GM12878 (cell line): ENCODE measurements around the gene KCNE2. TPM values are rescaled to one million over a fixed set of nuclear protein-coding genes. Genes with fewer than 3 reads are reported as not detected.

ENCODE experiments used
- ATAC-seq: fragments of 200-7000 bp; cut with Tn5 transposase; 3 replicates; pipeline ENCODE4 v1.9.1; 2020; ENCODE audit warnings: mild to moderate bottlenecking, moderate library complexity
- BruUV-seq: library from RNA; stranded (reverse); fragments of 400-500 nt; replicated peaks from 2 replicates; lab custom pipeline; 2021; lab: Mats Ljungman, UMichigan
- CTCF ChIA-PET: fragments of 300-600 bp; sonication (Branson Sonifier 250); formaldehyde crosslinking; extraction: SDS; loops from one replicate; lab custom pipeline; 2021; ENCODE audit warnings: inconsistent platforms; lab: Yijun Ruan, JAX
- POLR2A ChIA-PET: fragments of 350-600 bp; formaldehyde crosslinking; extraction: SDS; loops from one replicate; lab custom pipeline; 2021; ENCODE audit warnings: inconsistent platforms; lab: Charles Lee
- RAD21 ChIA-PET: fragments of 300-600 bp; sonication (Branson Sonifier 250); formaldehyde crosslinking; loops from one replicate; lab custom pipeline; 2023; ENCODE audit warnings: antibody characterized with exemption; ENCODE audit not compliant: unreplicated experiment; lab: Charles Lee
- SMC1A ChIA-PET: fragments of 300-600 bp; sonication (Branson Sonifier 250); formaldehyde crosslinking; loops from one replicate; lab custom pipeline; 2023; ENCODE audit not compliant: unreplicated experiment, uncharacterized antibody; lab: Charles Lee
- DNase-seq: peaks from one replicate; pipeline ENCODE4 v3.0.0-alpha.2; 2011; ENCODE audit warnings: low read depth, low spot score
- FAIRE-seq: peaks from 3 replicates; lab custom pipeline; 2011; peaks lifted over from hg19 to GRCh38; lab: Jason Lieb, UNC
- H2AFZ ChIP-seq: 2 replicates; pipeline ENCODE4 v1.6.0; 2011; ENCODE audit warnings: low read depth, low read length, control low read depth; ENCODE audit not compliant: control insufficient read depth
- H3K27ac ChIP-seq: 2 replicates; pipeline ENCODE4 v1.5.1; 2011; ENCODE audit warnings: control low read depth; ENCODE audit not compliant: control insufficient read depth, insufficient read depth
- H3K27me3 ChIP-seq, 2 experiments: replicated peaks in 1 of 2; 2 replicates each; pipeline versions ENCODE4 v1.6.0 to v1.6.1; 2011; ENCODE audit warnings: low read length in 1 of 2; ENCODE audit not compliant: control insufficient read depth in 2 of 2, insufficient read depth in 2 of 2
- H3K36me3 ChIP-seq, 2 experiments: 2 replicates each; pipeline ENCODE4 v1.5.1; 2011; ENCODE audit warnings: low read length in 1 of 2; ENCODE audit not compliant: control insufficient read depth in 2 of 2, insufficient read depth in 2 of 2
- H3K4me1 ChIP-seq: 2 replicates; pipeline ENCODE4 v1.6.1; 2011; ENCODE audit warnings: mild to moderate bottlenecking, low read length, moderate library complexity, mixed read lengths; ENCODE audit not compliant: control insufficient read depth, insufficient read depth
- H3K4me2 ChIP-seq: 2 replicates; pipeline ENCODE4 v1.6.0; 2011; ENCODE audit warnings: control low read depth; ENCODE audit not compliant: control insufficient read depth, insufficient read depth
- H3K4me3 ChIP-seq: fragments of 200-600 bp; sonication (generic); 2 replicates; pipeline ENCODE4 v1.5.1; 2016
- H3K79me2 ChIP-seq: 2 replicates; pipeline ENCODE4 v1.6.0; 2011; ENCODE audit warnings: low read length; ENCODE audit not compliant: control insufficient read depth, insufficient read depth
- H3K9ac ChIP-seq: 2 replicates; pipeline ENCODE4 v1.8.0; 2011; ENCODE audit warnings: low read length, control low read depth, mixed read lengths; ENCODE audit not compliant: control insufficient read depth, insufficient read depth
- H3K9me3 ChIP-seq: replicated peaks from 3 replicates; pipeline ENCODE4 v1.5.1; 2011; ENCODE audit warnings: mild to moderate bottlenecking, low read length; ENCODE audit not compliant: control insufficient read depth, insufficient read depth
- H4K20me1 ChIP-seq: 2 replicates; pipeline ENCODE4 v1.6.0; 2011; ENCODE audit not compliant: control insufficient read depth, insufficient read depth
- ATF2 ChIP-seq: IDR thresholded peaks from 2 replicates; pipeline ENCODE4 v1.6.1; 2012; ENCODE audit warnings: low read length, inconsistent platforms
- BCL11A ChIP-seq: IDR thresholded peaks from 2 replicates; pipeline ENCODE4 v1.6.1; 2011; ENCODE audit warnings: low read depth, low read length
- CBX3 ChIP-seq: fragments of 200-600 bp; sonication (generic); IDR thresholded peaks from 2 replicates; pipeline ENCODE4 v1.6.1; 2016; ENCODE audit warnings: low read depth, borderline replicate concordance
- E2F8 ChIP-seq: fragments of 450-650 bp; IDR thresholded peaks from 2 replicates; pipeline ENCODE4 v1.6.1; 2018; ENCODE audit warnings: mild to moderate bottlenecking, low read depth, moderate library complexity; ENCODE audit not compliant: partially characterized antibody
- FOXM1 ChIP-seq: IDR thresholded peaks from 2 replicates; pipeline ENCODE4 v1.6.1; 2012; ENCODE audit warnings: low read depth, mild to moderate bottlenecking, inconsistent platforms, low read length, moderate library complexity
- HSF1 ChIP-seq: fragments of 150-350 bp; IDR thresholded peaks from 2 replicates; pipeline ENCODE4 v1.6.1; 2014; ENCODE audit warnings: mild to moderate bottlenecking, low read depth, low read length
- NFXL1 ChIP-seq: fragments of 450-650 bp; IDR thresholded peaks from 2 replicates; pipeline ENCODE4 v1.6.1; 2017; ENCODE audit warnings: antibody characterized with exemption, mild to moderate bottlenecking, borderline replicate concordance
- NR2C1 ChIP-seq: fragments of 450-650 bp; IDR thresholded peaks from 2 replicates; pipeline ENCODE4 v1.6.1; 2017; ENCODE audit warnings: antibody characterized with exemption, mild to moderate bottlenecking, moderate library complexity
- PML ChIP-seq: IDR thresholded peaks from 2 replicates; pipeline ENCODE4 v1.6.1; 2012; ENCODE audit warnings: low read length, inconsistent platforms
- RUNX3 ChIP-seq: IDR thresholded peaks from 2 replicates; pipeline ENCODE4 v1.6.1; 2012; ENCODE audit warnings: low read length, inconsistent platforms
- SRF ChIP-seq, 2 experiments: IDR thresholded peaks; 2 replicates each; pipeline ENCODE4 v1.6.1; 2011; ENCODE audit warnings: low read depth in 2 of 2, low read length in 2 of 2, mild to moderate bottlenecking in 1 of 2, moderate library complexity in 1 of 2
- TAF1 ChIP-seq: IDR thresholded peaks from 2 replicates; pipeline ENCODE4 v1.6.1; 2011; ENCODE audit warnings: mild to moderate bottlenecking, low read depth, low read length, borderline replicate concordance
- ZBTB11 ChIP-seq: fragments of 450-650 bp; formaldehyde crosslinking; IDR thresholded peaks from 2 replicates; pipeline ENCODE4 v1.5.0; 2022; ENCODE audit warnings: mild to moderate bottlenecking, missing genetic modification characterization
- ZNF217 ChIP-seq: fragments of 450-650 bp; IDR thresholded peaks from 2 replicates; pipeline ENCODE4 v1.6.1; 2017; ENCODE audit warnings: antibody characterized with exemption, mild to moderate bottlenecking
- WGBS: methylation state at CpG from one replicate; pipeline ENCODE4 v1.1.6; 2016; ENCODE audit warnings: low lambda C conversion rate; ENCODE audit not compliant: insufficient replicate concordance, insufficient coverage; ENCODE audit errors: missing lambda C conversion rate; 5-methylcytosine and 5-hydroxymethylcytosine counted together
- in situ Hi-C: fragments of 300-500 bp; cut with MboI; formaldehyde crosslinking; loops from 9 replicates; pipeline ENCODE4 v1.14.3; 2018; ENCODE audit warnings: mixed read lengths
- intact Hi-C: fragments of 100-400 bp; cut with micrococcal nuclease; formaldehyde crosslinking; loops from one replicate; pipeline ENCODE4 v1.14.2; 2022; ENCODE audit not compliant: unreplicated experiment
- polyA plus RNA-seq, 11 experiments: library from polyadenylated mRNA; depleted of rRNA in 4 of 11; unstranded in 6 of 11; stranded (reverse) in 5 of 11; fragments of >200 nt; fragmentation: Nextera tagmentation in 4 of 11; fragmentation: Illumina TruSeq in 1 of 11; extraction: Ambion mirVana in 4 of 11; extraction: Trizol in 1 of 11; gene quantifications; 1 replicate in 1 of 11; 2 replicates in 10 of 11; pipeline versions ENCODE4 v1.2.1 to v1.2.3, GENCODE V29; 2011 to 2016; ENCODE audit warnings: inconsistent platforms in 2 of 11, missing spikeins in 2 of 11, low read depth in 1 of 11
- total RNA-seq, 4 experiments: library from RNA; depleted of rRNA in 3 of 4; stranded (reverse); fragments of >200 nt in 3 of 4; fragmentation: Illumina TruSeq in 1 of 4; extraction: Trizol in 1 of 4; gene quantifications; 2 replicates each; pipeline versions ENCODE4 v1.2.1 to v1.2.3, GENCODE V29; 2013 to 2021

Gene KCNE2
- total and polyA plus RNA-seq, 10 of the 15 experiments (the other 5 are each of a cell fraction or from before 2014, with no cell fraction given): not detected

GRCh38 chr21:34332347-34332746, 31.5 kb upstream of the KCNE2 start (continued):
- no peak for TF ChIP-seq E2F8

GRCh38 chr21:34333121-34333739, 30.6 kb upstream of the KCNE2 start:
- no peaks in the 10 kb centered on the region; a peak in 1 of 4 replicates for H3K27me3 ChIP-seq
- no peak overlapping the region for H3K4me3 ChIP-seq
- ATAC-seq (no peak), FAIRE-seq (no peak), DNase-seq (no peak)
- ChIA-PET POLR2A (no interaction called here), SMC1A (interaction anchor here (1.8 kb wide), 1 partner anchor 9 kb away, joined by 4 read pairs; no protein-coding TSS in a partner anchor), RAD21 (interaction anchor here (0.9 kb wide), 1 partner anchor 270 kb away, joined by 3 read pairs; no protein-coding TSS in a partner anchor), CTCF (interaction anchor here (2.4 kb wide), 1 partner anchor 14 kb away, joined by 18 read pairs; no protein-coding TSS in a partner anchor)
- H3K9ac ChIP-seq: no peak overlapping the region
- BruUV-seq: no TSS peak
- no peaks in the 10 kb centered on the region for H3K79me2 ChIP-seq
- H3K9me3 ChIP-seq: no peaks in the 10 kb centered on the region
- no peaks in the 10 kb centered on the region for H3K4me1 ChIP-seq
- H4K20me1 ChIP-seq: no peaks in the 10 kb centered on the region
- intact Hi-C loops: no loop called here
- H2AFZ ChIP-seq: no peak overlapping the region
- no peaks in the 10 kb centered on the region for H3K36me3 ChIP-seq
- no peak overlapping the region for H3K27ac ChIP-seq
- WGBS: 42% methylated on average over 13 of the region's 13 CpGs
- in situ Hi-C loops: no loop called here
- no peak overlapping the region for H3K4me2 ChIP-seq
- TF ChIP-seq BCL11A: no peak
- no peak for TF ChIP-seq SRF (IDR thresholded peaks at IDR 0.05; ENCODE audit: low read depth in 2 of 2, low read length in 2 of 2)
- TF ChIP-seq FOXM1: no peak
- TF ChIP-seq CBX3: no peak
- TF ChIP-seq NFXL1: no peak
- no peak for TF ChIP-seq ZBTB11 (CRISPR knock-in tag)
- TF ChIP-seq RUNX3: no peak
- no peak for TF ChIP-seq HSF1
- TF ChIP-seq ZNF217: no peak
- no peak for TF ChIP-seq NR2C1
- TF ChIP-seq ATF2: no peak
- no peak for TF ChIP-seq PML
- TF ChIP-seq TAF1: no peak
